Fibroblast of mammary gland (primary cell): ENCODE results near the gene MOK.
A peak's percentile ranks its signal among the peaks of the same experiment; 100 is the strongest.

Source experiments
- DNase-seq: peaks from one replicate; pipeline ENCODE4 v3.0.0-alpha.2; 2010; ENCODE audit warnings: low read depth
- H3K4me3 ChIP-seq: 2 replicates; pipeline ENCODE4 v1.5.1; 2011; ENCODE audit warnings: low read depth, mild to moderate bottlenecking, low read length, moderate library complexity; ENCODE audit not compliant: control insufficient read depth
- TF ChIP-seq, protein P1 (sequence below): conservative IDR thresholded peaks from 2 replicates; pipeline ENCODE4 v1.5.1; 2011; ENCODE audit warnings: low read depth, low read length, inconsistent platforms; ENCODE audit not compliant: control insufficient read depth, insufficient read depth

Gene MOK

GRCh38 chr14:102282751-102283465 is 22.1 kb downstream of the MOK start:
- DNase-seq, result no peak
- H3K4me3 ChIP-seq, result no peak overlapping the region
- TF ChIP-seq, protein P1, sequence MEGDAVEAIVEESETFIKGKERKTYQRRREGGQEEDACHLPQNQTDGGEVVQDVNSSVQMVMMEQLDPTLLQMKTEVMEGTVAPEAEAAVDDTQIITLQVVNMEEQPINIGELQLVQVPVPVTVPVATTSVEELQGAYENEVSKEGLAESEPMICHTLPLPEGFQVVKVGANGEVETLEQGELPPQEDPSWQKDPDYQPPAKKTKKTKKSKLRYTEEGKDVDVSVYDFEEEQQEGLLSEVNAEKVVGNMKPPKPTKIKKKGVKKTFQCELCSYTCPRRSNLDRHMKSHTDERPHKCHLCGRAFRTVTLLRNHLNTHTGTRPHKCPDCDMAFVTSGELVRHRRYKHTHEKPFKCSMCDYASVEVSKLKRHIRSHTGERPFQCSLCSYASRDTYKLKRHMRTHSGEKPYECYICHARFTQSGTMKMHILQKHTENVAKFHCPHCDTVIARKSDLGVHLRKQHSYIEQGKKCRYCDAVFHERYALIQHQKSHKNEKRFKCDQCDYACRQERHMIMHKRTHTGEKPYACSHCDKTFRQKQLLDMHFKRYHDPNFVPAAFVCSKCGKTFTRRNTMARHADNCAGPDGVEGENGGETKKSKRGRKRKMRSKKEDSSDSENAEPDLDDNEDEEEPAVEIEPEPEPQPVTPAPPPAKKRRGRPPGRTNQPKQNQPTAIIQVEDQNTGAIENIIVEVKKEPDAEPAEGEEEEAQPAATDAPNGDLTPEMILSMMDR, result no peak

GRCh38 chr14:102280376-102280962 is 24.5 kb downstream of the MOK start:
- DNase-seq, result peak; percentile 99
- TF ChIP-seq, protein P1, result no peak
- H3K4me3 ChIP-seq, result no peak overlapping the region

- TF ChIP-seq, protein P1, result no peak
- peak; percentile 100 for DNase-seq
- no peak overlapping the region for H3K4me3 ChIP-seq
These were observed 25.1 kb downstream of the MOK start for GRCh38 chr14:102279688-102280348.

DNA sequence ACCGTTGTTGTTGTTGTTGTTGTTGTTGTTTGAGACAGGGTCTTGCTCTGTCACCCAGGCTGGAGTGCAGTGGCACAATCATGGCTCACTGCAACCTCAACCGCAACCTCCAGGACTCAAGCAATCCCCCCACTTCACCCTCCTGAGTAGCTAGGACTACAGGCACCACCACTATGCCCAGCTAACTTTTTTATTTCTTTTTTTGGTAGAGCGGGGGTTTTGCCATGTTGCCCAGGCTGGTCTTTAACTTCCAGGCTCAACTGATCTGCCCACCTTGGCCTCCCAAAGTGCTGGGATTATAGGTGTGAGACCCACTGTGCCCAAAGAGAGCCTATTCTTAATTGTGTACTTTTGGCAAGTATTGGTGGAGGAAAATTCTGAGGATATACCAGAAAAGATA is 25.7 kb downstream of the MOK start:
- TF ChIP-seq, protein P1, result no peak
- no peak for DNase-seq
- no peak overlapping the region for H3K4me3 ChIP-seq

GRCh38 chr14:102278631-102278935 is 26.4 kb downstream of the MOK start:
- no peak overlapping the region for H3K4me3 ChIP-seq
- TF ChIP-seq, protein P1, result no peak
- DNase-seq, result no peak

DNA sequence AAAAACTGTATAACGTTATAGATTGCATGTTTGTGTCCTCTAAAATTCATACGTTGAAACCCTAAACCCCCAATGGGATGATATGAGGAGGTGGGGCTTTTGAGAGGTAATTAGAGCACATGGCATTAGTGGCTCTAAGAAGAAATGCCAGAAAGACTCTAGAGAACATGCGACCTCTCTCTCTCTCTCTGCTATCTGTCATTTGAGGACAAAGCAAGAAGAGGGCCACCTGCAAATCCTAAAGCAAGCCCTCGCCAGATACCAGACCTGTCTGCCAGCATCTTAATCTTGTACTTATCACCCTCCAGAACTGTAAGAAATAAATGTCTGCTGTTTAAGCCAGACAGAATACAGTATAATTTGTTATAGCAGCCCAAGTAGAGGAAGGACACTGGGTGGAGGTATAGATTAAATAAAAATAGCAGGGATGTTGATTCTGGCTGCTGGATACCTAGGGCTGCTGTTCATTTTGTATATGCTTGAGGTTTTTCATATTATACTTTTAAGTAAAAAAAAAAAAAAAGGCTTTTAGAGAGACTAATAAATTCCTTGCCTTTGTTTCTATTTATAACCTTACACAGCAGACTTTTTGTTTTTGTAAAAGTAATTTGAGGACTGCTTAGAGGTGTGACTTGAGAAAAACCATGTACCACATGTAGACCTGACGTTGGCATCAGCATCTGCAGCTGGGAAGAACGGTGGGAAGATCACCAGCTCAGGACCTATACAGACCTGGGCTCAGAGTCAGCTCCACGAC is 26.9 kb downstream of the MOK start:
- TF ChIP-seq, protein P1, result no peak
- DNase-seq, result peak; percentile 19
- H3K4me3 ChIP-seq, result no peak overlapping the region
